Measurements from ENCODE around the gene DBT.

DNA sequence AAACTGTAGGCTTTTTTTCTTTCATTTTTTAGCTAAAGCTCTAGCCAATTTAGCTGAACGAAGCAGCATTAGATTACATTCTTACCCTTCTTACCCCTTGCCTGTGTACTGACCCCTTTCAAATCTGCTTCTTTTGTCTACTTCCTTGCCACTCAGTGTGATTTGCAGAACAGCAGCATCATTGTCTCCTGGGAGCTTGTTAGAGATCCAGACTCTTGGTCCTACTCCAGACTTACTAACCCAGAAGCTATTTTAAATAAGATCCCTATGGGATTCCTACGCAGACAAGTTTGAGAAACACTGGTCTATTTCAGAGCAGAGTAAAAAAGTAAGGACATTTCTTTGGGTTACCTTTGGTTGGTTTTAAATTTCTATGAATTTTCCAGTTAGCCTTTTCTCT, 85.4 kb downstream of the DBT start:
- TF ChIP-seq, protein P1, sequence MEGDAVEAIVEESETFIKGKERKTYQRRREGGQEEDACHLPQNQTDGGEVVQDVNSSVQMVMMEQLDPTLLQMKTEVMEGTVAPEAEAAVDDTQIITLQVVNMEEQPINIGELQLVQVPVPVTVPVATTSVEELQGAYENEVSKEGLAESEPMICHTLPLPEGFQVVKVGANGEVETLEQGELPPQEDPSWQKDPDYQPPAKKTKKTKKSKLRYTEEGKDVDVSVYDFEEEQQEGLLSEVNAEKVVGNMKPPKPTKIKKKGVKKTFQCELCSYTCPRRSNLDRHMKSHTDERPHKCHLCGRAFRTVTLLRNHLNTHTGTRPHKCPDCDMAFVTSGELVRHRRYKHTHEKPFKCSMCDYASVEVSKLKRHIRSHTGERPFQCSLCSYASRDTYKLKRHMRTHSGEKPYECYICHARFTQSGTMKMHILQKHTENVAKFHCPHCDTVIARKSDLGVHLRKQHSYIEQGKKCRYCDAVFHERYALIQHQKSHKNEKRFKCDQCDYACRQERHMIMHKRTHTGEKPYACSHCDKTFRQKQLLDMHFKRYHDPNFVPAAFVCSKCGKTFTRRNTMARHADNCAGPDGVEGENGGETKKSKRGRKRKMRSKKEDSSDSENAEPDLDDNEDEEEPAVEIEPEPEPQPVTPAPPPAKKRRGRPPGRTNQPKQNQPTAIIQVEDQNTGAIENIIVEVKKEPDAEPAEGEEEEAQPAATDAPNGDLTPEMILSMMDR (IDR thresholded peaks at IDR 0.05), result no peak
- TF ChIP-seq EZH2 (IDR thresholded peaks at IDR 0.05; ENCODE audit: borderline replicate concordance, insufficient read depth, low read depth, low read length, poor library complexity, severe bottlenecking), result no peak

All from B cell (primary cell).